ENCODE measurements around the gene EREG.
"Not testable (repeated sequence)": the region's sequence is repeated elsewhere in the genome, so short reads cannot be mapped to it uniquely, and the experiment has no call there.

The EREG gene

DNA sequence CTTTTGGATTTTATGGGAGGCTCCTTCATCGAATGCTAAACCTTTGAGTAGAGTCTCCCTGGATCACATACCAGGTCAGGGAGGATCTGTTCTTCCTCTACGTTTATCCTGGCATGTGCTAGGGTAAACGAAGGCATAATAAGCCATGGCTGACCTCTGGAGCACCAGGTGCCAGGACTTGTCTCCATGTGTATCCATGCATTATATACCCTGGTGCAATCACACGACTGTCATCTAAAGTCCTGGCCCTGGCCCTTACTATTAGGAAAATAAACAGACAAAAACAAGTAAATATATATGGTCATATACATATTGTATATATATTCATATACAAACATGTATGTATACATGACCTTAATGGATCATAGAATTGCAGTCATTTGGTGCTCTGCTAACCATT lies 21.2 kb downstream of the EREG start:
- H3K79me2 ChIP-seq (ENCODE audit: control insufficient read depth, insufficient read depth, low read length, unreplicated experiment), result no peaks in the 10 kb centered on the region
- peaks cover 8% of the 10 kb centered on the region; the same call in 1 of the 2 replicates for H3K36me3 ChIP-seq (ENCODE audit: insufficient read depth, low read length)
- no peak overlapping the region for H3K4me3 ChIP-seq (ENCODE audit: low read depth, low read length)
- no peaks in the 10 kb centered on the region for H3K27me3 ChIP-seq (ENCODE audit: insufficient read depth, low read length)
- H3K4me1 ChIP-seq (ENCODE audit: control insufficient read depth, insufficient read depth, low read length, unreplicated experiment), result no peaks in the 10 kb centered on the region
- no peak overlapping the region for H3K27ac ChIP-seq (ENCODE audit: low read depth, low read length)
- no peak overlapping the region for H2AFZ ChIP-seq (ENCODE audit: low read length, unreplicated experiment)

DNA sequence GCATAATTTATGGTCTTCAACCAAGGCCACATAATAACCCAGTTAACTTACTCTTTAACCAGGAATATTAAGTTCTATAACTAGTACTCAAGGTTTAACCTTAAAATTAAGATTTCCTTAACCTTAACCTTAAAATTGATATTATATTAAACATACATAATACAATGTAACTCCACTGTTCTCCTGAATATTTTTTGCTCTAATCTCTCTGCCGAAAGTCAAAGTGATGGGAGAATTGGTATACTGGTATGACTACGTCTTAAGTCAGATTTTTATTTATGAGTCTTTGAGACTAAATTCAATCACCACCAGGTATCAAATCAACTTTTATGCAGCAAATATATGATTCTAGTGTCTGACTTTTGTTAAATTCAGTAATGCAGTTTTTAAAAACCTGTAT lies 22.8 kb downstream of the EREG start:
- H3K27me3 ChIP-seq (ENCODE audit: insufficient read depth, low read length), result no peaks in the 10 kb centered on the region
- no peak overlapping the region for H2AFZ ChIP-seq (ENCODE audit: low read length, unreplicated experiment)
- H3K79me2 ChIP-seq (ENCODE audit: control insufficient read depth, insufficient read depth, low read length, unreplicated experiment), result no peaks in the 10 kb centered on the region
- H3K27ac ChIP-seq (ENCODE audit: low read depth, low read length), result no peak overlapping the region
- H3K4me3 ChIP-seq (ENCODE audit: low read depth, low read length), result no peak overlapping the region
- H3K36me3 ChIP-seq (ENCODE audit: insufficient read depth, low read length), result peaks cover 4% of the 10 kb centered on the region; the same call in 1 of the 2 replicates
- H3K4me1 ChIP-seq (ENCODE audit: control insufficient read depth, insufficient read depth, low read length, unreplicated experiment), result peaks cover 10% of the 10 kb centered on the region

DNA sequence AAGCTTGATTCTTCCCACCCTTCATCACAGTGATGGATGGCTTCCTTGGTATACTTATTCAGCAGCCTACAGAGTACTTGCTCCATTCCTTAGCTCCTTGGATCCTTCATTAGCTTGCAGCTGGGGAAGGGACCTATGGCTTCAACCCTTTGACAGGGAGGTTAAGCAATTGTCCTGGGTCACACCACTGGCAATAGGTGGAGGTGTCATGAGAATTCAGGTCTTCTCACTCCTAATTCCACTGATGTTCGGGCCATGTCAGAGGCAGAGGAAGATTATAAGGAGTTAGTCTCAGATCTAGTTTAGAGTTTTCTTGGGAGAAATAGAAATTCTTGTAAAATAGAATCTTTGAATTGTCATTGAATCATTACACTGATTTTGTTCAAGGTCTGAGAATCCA lies 24.5 kb downstream of the EREG start:
- no peak overlapping the region for H3K27ac ChIP-seq (ENCODE audit: low read depth, low read length)
- no peaks in the 10 kb centered on the region for H3K79me2 ChIP-seq (ENCODE audit: control insufficient read depth, insufficient read depth, low read length, unreplicated experiment)
- H2AFZ ChIP-seq (ENCODE audit: low read length, unreplicated experiment), result no peak overlapping the region
- no peaks in the 10 kb centered on the region for H3K36me3 ChIP-seq (ENCODE audit: insufficient read depth, low read length)
- H3K4me3 ChIP-seq (ENCODE audit: low read depth, low read length), result no peak overlapping the region
- no peaks in the 10 kb centered on the region for H3K27me3 ChIP-seq (ENCODE audit: insufficient read depth, low read length)
- peaks cover 12% of the 10 kb centered on the region for H3K4me1 ChIP-seq (ENCODE audit: control insufficient read depth, insufficient read depth, low read length, unreplicated experiment)

DNA sequence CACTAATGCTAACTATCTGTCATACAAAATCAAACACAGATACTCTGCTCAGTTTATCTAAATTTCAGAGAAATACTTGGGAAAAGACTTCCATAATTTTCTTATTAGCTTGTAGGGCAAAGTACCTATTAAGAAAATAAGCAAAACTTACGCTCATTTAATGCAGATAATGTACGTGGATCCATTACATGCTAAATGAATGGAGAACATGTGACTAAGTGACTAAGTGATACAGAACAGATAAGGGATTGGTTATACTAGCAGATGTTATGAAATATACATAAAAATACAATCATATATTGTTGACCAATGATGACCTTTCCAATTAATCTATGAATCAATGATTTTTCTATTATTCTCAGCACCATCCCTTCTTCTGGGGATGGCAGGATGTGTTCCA lies 25.7 kb downstream of the EREG start:
- Histone ChIP-seq H3K36me3 (ENCODE audit: insufficient read depth, low read length) (no peaks in the 10 kb centered on the region), H3K27me3 (ENCODE audit: insufficient read depth, low read length) (no peaks in the 10 kb centered on the region), H2AFZ (ENCODE audit: low read length, unreplicated experiment) (no peak overlapping the region), H3K79me2 (ENCODE audit: control insufficient read depth, insufficient read depth, low read length, unreplicated experiment) (no peaks in the 10 kb centered on the region), H3K4me1 (ENCODE audit: control insufficient read depth, insufficient read depth, low read length, unreplicated experiment) (peaks cover 24% of the 10 kb centered on the region), H3K27ac (ENCODE audit: low read depth, low read length) (no peak overlapping the region), H3K4me3 (ENCODE audit: low read depth, low read length) (no peak overlapping the region)

DNA sequence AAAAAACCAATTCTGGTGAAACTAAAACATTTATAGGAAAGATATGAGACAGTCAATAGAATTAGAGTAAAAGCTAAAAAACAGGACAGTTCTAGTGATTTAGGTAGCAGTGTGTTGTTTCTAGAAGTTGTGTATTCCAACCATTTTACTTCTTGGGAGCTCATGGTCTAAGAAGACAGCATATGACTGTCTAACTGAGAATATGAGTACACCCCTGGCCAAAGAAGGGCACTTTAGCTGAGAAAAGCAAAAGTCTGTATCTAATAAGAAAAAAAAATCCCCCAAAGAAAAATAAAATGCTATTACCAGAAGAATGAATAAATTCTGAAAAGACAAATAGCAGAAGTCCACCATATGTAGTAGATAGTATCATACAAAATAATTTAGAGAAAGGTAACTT lies 26.4 kb downstream of the EREG start:
- Histone ChIP-seq H3K4me1 (ENCODE audit: control insufficient read depth, insufficient read depth, low read length, unreplicated experiment) (peaks cover 25% of the 10 kb centered on the region), H3K27me3 (ENCODE audit: insufficient read depth, low read length) (no peaks in the 10 kb centered on the region), H2AFZ (ENCODE audit: low read length, unreplicated experiment) (no peak overlapping the region), H3K36me3 (ENCODE audit: insufficient read depth, low read length) (no peaks in the 10 kb centered on the region), H3K27ac (ENCODE audit: low read depth, low read length) (peak overlapping the region; percentile 64), H3K79me2 (ENCODE audit: control insufficient read depth, insufficient read depth, low read length, unreplicated experiment) (no peaks in the 10 kb centered on the region), H3K4me3 (ENCODE audit: low read depth, low read length) (no peak overlapping the region)

DNA sequence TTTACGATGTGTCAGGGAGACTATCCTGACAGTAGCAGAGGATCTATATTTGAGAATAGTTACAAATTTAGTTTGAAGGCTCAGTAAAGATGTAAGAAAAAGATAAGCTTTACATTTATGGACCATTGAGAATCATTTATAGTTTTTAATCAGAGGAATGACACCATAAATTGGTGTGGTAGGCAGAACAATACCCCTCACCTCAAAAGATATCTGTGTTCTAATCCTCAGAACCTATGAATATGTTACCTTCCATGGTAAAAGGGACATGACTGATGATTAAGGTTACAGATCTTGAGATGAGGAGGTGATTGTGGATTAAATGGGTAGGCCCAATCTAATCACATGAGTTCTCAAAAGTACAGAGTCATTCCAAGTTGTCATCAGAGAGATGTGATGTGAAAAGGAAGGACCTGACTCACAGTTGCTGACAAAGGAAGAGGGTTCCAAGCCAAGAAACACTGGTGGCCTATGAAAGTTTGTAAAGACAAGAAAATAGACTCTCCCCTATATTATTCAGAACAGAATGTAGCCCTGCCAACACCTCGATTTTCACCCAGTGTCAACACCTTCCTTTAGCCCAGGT lies 27.0 kb downstream of the EREG start:
- peak overlapping the region; percentile 40 for H2AFZ ChIP-seq (ENCODE audit: low read length, unreplicated experiment)
- peak overlapping the region; percentile 64 for H3K27ac ChIP-seq (ENCODE audit: low read depth, low read length)
- H3K4me1 ChIP-seq (ENCODE audit: control insufficient read depth, insufficient read depth, low read length, unreplicated experiment), result peaks cover 25% of the 10 kb centered on the region
- no peaks in the 10 kb centered on the region for H3K79me2 ChIP-seq (ENCODE audit: control insufficient read depth, insufficient read depth, low read length, unreplicated experiment)
- H3K27me3 ChIP-seq (ENCODE audit: insufficient read depth, low read length), result no peaks in the 10 kb centered on the region
- H3K4me3 ChIP-seq (ENCODE audit: low read depth, low read length), result no peak overlapping the region
- no peaks in the 10 kb centered on the region for H3K36me3 ChIP-seq (ENCODE audit: insufficient read depth, low read length)

DNA sequence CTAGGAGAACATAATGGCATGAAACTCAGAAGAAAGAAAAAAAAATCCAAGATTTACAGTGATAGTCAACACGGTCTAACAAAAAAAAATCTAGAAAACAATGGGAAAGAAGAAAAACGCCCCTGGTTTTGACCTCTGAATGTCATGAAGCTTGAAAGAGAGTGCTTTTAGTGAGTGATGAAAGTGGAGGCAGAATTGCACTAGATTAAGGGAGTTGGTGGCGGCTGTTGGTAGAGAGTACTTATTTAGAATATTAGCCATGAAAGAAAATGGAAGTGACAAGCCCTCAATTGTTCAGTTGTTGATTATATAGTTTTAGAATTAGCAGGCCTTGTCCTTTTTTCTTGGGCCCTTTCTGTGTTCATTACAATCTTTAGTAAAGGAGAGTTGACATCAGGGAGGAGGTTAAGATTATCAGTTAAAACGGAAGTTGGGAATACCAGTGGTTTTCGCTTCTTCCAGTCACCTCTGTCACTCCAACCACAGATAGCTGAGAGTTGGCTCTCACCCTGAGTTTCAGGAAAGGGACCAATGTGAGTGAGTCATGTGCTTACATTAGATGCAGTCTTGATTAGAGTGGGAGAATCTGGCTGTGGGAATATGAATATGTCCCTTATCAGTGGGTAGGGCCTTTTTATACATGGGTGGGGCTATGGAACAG lies 29.7 kb downstream of the EREG start:
- no peaks in the 10 kb centered on the region for H3K79me2 ChIP-seq (ENCODE audit: control insufficient read depth, insufficient read depth, low read length, unreplicated experiment)
- peak overlapping the region; percentile 33 for H2AFZ ChIP-seq (ENCODE audit: low read length, unreplicated experiment)
- peak overlapping the region; percentile 68 for H3K27ac ChIP-seq (ENCODE audit: low read depth, low read length)
- H3K36me3 ChIP-seq (ENCODE audit: insufficient read depth, low read length), result no peaks in the 10 kb centered on the region
- H3K4me1 ChIP-seq (ENCODE audit: control insufficient read depth, insufficient read depth, low read length, unreplicated experiment), result peaks cover 25% of the 10 kb centered on the region
- H3K27me3 ChIP-seq (ENCODE audit: insufficient read depth, low read length), result no peaks in the 10 kb centered on the region
- H3K4me3 ChIP-seq (ENCODE audit: low read depth, low read length), result no peak overlapping the region; the same call in 1 of the 2 replicates

DNA sequence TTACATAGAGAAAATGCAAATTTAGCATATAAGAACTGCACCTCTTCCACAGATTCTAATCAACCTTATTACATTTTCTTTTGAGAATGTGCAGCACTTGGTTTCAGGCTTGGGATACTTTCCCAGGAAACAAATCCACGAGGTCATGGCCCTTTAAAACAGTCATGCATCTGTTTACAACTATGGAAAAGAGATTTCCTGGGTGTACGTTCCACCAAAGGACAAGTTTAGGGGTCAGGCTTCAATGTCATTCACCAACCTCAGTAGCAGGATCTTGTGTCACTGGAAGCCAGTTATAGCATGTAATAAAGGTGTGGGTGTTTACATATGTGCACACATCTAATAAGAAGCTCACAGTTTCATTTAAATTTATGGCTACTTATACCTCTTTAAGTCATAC lies 30.7 kb downstream of the EREG start:
- H3K27me3 ChIP-seq (ENCODE audit: insufficient read depth, low read length), result no peaks in the 10 kb centered on the region
- H3K4me3 ChIP-seq (ENCODE audit: low read depth, low read length), result no peak overlapping the region
- H3K79me2 ChIP-seq (ENCODE audit: control insufficient read depth, insufficient read depth, low read length, unreplicated experiment), result no peaks in the 10 kb centered on the region
- H3K4me1 ChIP-seq (ENCODE audit: control insufficient read depth, insufficient read depth, low read length, unreplicated experiment), result peaks cover 25% of the 10 kb centered on the region
- peak overlapping the region; percentile 68; the same call in 1 of the 2 replicates for H3K27ac ChIP-seq (ENCODE audit: low read depth, low read length)
- no peak overlapping the region for H2AFZ ChIP-seq (ENCODE audit: low read length, unreplicated experiment)
- H3K36me3 ChIP-seq (ENCODE audit: insufficient read depth, low read length), result no peaks in the 10 kb centered on the region

DNA sequence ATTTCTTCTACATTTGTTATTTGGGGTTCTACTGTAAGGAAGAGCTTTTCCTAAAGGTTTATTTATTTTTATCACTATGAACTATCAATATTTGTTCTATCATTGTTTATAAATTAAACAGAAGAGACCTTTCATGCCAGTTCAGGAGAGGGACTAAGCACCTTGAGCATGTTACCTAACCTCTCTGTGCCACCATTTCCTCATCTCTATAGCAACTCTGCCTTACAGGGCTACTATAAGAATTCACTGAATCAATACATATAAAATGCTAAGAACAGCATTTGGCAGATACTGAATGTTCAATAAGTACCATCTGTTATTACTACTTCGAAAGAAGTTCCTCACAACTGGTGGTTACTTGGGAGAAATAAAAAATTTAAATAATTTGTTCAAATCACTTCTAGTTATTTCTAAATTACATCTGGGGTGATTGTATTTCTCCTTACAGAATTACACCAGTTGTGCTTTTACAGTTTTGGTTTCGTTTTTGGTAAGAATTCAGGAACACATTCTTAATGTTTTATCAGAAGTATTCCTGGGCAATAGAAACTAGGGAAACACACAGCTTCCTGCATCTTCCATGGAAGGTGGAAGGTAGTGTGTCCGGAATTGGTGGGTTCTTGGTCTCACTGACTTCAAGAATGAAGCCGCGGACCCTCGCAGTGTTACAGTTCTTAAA lies 32.9 kb downstream of the EREG start:
- Histone ChIP-seq H3K36me3 (ENCODE audit: insufficient read depth, low read length) (no peaks in the 10 kb centered on the region), H3K4me1 (ENCODE audit: control insufficient read depth, insufficient read depth, low read length, unreplicated experiment) (peaks cover 16% of the 10 kb centered on the region), H3K4me3 (ENCODE audit: low read depth, low read length) (peak overlapping the region; percentile 55), H2AFZ (ENCODE audit: low read length, unreplicated experiment) (peak overlapping the region; percentile 5), H3K79me2 (ENCODE audit: control insufficient read depth, insufficient read depth, low read length, unreplicated experiment) (no peaks in the 10 kb centered on the region), H3K27me3 (ENCODE audit: insufficient read depth, low read length) (no peaks in the 10 kb centered on the region), H3K27ac (ENCODE audit: low read depth, low read length) (peak overlapping the region; percentile 18)

DNA sequence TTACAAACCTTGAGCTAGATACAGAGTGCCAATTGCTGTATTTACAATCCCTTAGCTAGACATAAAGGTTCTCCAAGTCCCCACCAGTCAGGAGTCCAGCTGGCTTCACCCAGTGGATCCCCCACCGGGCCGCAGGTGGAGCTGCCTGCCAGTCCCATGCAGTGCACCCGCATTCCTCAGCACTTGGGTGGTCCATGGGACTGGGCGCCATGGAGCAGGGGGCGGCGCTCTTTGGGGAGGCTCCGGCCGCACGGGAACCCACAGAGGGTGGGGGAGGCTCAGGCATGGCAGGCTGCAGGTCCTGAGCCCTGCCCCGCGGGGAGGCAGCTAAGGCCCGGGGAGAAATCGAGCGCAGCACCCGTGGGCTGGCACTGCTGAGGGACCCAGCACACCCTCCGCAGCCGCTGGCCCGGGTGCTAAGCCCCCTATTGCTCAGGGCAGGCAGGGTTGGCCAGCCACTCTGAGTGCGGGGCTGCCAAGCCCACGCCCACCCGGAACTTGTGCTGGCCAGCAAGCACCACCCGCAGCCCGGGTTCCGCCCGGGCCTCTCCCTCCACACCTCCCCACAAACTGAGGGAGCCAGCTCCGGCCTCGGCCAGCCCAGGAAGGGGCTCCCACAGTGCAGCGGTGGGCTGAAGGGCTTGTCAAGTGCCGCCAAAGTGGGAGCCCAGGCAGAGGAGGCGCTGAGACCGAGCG lies 34.1 kb downstream of the EREG start:
- not testable (repeated sequence) for H3K27ac ChIP-seq (ENCODE audit: low read depth, low read length); H3K79me2 ChIP-seq (ENCODE audit: control insufficient read depth, insufficient read depth, low read length, unreplicated experiment); H3K27me3 ChIP-seq (ENCODE audit: insufficient read depth, low read length); H3K4me3 ChIP-seq (ENCODE audit: low read depth, low read length); H2AFZ ChIP-seq (ENCODE audit: low read length, unreplicated experiment); H3K36me3 ChIP-seq (ENCODE audit: insufficient read depth, low read length)
- H3K4me1 ChIP-seq (ENCODE audit: control insufficient read depth, insufficient read depth, low read length, unreplicated experiment), result peaks cover 16% of the 10 kb centered on the region
